ENCODE results near the gene PLCG2. TPM values are rescaled to one million over a fixed set of nuclear protein-coding genes. Genes with fewer than 3 reads are reported as not detected.
"Not testable (repeated sequence)": the region's sequence is repeated elsewhere in the genome, so short reads cannot be mapped to it uniquely, and the experiment has no call there.

The PLCG2 gene
- total RNA-seq, 4 donors from 2014 or later: 30.5 to 243 (median 56.2) TPM

DNA sequence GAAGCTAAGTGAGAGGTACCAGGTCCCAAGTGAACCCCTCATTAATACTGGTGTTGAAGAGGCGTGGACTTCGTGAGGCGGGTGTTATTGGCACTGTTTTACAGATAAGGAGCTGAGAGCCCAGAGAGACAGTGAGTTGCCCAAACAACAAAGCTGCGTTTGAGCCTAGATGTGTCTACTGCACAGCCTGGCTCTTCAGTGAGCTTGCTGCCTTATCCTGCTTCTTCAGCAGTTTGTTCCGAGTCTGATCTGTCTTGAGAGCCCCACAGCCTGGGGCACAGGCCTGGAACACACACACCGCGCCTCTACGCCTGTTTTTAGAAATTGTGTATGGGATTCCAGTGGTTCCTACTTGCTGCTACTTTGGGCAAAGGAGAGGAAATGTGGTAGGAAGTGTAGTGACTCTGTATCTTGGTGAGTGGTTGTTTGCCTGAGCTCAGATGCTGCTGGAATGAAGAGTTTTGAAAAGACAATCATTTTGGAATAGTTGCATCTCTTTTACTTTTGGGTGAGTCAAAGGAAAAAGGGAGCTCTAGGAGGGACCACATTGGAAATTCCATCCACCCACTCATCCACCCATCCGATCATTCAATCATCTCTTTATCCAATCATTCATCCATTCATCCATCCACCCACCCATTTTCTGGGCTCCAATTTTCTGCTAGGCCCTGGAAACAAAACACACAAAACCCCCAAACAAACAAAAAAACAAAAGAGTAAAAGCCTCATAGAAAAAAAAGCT lies 22.3 kb upstream of the PLCG2 start:
- peaks cover 0 to 12% (median 7%) of the 10 kb centered on the region in 4 donors for H3K4me1 ChIP-seq
- no peak for DNase-seq
- H3K4me3 ChIP-seq: no peak overlapping the region
- no peaks in the 10 kb centered on the region for H3K9me3 ChIP-seq
- H3K36me3 ChIP-seq: no peaks in the 10 kb centered on the region
- H3K27me3 ChIP-seq: no peaks in the 10 kb centered on the region
- no peak overlapping the region for H3K27ac ChIP-seq
- no peak for TF ChIP-seq POLR2A (IDR thresholded peaks at IDR 0.05)
- TF ChIP-seq, protein P1, sequence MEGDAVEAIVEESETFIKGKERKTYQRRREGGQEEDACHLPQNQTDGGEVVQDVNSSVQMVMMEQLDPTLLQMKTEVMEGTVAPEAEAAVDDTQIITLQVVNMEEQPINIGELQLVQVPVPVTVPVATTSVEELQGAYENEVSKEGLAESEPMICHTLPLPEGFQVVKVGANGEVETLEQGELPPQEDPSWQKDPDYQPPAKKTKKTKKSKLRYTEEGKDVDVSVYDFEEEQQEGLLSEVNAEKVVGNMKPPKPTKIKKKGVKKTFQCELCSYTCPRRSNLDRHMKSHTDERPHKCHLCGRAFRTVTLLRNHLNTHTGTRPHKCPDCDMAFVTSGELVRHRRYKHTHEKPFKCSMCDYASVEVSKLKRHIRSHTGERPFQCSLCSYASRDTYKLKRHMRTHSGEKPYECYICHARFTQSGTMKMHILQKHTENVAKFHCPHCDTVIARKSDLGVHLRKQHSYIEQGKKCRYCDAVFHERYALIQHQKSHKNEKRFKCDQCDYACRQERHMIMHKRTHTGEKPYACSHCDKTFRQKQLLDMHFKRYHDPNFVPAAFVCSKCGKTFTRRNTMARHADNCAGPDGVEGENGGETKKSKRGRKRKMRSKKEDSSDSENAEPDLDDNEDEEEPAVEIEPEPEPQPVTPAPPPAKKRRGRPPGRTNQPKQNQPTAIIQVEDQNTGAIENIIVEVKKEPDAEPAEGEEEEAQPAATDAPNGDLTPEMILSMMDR (IDR thresholded peaks at IDR 0.05): no peak

DNA sequence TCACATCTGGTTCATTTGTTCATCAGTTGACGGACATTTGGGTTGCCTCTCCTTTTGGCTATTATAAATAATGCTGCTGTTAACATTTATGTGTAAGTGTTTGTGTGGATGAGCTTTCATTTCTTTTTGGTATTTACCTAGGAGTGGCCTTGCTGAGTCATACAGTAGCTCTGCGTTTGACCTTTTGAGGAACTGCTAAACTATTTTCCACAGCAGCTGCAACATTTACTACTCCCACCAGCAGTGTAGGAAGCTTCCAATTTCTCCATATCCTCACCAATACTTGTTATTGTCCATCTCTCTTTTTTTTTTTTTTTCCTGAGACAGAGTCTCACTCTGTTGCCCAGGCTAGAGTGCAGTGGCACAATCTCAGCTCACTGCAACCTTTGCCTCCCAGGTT lies 20.7 kb upstream of the PLCG2 start:
- Histone ChIP-seq H3K9me3 (no peaks in the 10 kb centered on the region), H3K4me3 (no peak overlapping the region), H3K4me1 (peaks cover 0 to 3% (median 0%) of the 10 kb centered on the region in 4 donors), H3K27me3 (no peaks in the 10 kb centered on the region), H3K36me3 (no peaks in the 10 kb centered on the region), H3K27ac (no peak overlapping the region)
- no peak for DNase-seq
- TF ChIP-seq, protein P1 (IDR thresholded peaks at IDR 0.05): no peak
- no peak for TF ChIP-seq POLR2A (IDR thresholded peaks at IDR 0.05)

DNA sequence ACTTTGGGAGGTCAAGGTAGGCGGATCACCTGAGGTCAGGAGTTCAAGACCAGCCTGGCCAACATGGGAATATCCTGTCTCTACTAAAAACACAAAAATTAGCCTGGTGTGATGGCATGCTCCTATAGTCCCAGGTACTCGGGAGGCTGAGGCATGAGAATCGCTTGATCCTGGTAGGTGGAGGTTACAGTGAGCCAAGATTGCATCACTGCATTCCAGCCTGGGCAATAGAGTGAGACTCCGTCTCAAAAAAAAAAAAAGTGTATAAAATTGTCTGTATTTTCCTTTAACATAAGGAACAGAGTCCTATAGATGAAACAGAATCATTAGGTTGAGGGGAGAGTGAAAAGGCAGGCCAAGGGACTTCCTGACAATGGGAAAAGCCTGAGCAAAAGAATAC lies 16.8 kb upstream of the PLCG2 start:
- H3K9me3 ChIP-seq, H3K27ac ChIP-seq, H3K4me3 ChIP-seq, H3K36me3 ChIP-seq, H3K4me1 ChIP-seq, H3K27me3 ChIP-seq, DNase-seq: not testable (repeated sequence)

DNA sequence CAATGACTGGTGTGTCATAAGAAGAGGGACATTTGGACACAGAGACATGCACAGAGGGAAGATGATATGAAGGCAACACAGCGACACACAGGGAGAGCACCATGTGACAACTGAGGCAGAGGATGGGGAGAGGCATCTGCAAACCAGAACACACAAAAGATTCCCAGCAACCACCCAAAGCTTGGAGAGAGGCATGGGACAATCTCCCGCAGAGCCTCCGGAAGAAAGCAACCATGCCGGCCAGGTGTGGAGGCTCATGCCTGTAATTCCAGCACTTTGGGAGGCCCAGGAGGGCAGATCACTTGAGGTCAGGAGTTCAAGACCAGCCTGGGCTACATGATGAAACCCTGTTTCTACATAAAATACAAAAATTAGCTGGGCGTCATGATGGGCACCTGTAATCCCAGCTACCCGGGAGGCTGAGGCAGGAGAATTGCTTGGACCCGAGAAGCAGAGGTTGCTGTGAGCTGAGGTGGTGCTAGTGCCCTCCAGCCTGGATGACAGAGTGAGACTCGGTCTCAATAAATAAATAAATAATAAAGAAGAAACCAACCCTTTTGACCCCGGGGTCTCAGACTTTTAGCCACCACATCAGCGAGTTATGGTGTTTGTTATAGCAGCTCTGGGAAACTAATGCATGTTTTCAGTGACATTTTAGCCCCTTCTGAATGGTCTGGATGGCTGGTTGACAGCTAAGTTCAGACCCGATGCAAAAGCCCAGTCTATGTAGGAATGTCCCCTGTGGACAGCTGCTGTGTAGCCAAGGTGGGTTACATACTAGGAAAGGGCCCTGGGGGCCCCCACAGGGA lies 13.8 kb upstream of the PLCG2 start:
- H3K27ac ChIP-seq: no peak overlapping the region
- H3K36me3 ChIP-seq: no peaks in the 10 kb centered on the region
- no peaks in the 10 kb centered on the region for H3K27me3 ChIP-seq
- peaks cover 0 to 5% (median 0%) of the 10 kb centered on the region in 4 donors for H3K4me1 ChIP-seq
- H3K4me3 ChIP-seq: no peak overlapping the region
- H3K9me3 ChIP-seq: no peaks in the 10 kb centered on the region
- TF ChIP-seq, protein P1 (IDR thresholded peaks at IDR 0.05): no peak
- no peak for TF ChIP-seq POLR2A (IDR thresholded peaks at IDR 0.05)
- DNase-seq: no peak

DNA sequence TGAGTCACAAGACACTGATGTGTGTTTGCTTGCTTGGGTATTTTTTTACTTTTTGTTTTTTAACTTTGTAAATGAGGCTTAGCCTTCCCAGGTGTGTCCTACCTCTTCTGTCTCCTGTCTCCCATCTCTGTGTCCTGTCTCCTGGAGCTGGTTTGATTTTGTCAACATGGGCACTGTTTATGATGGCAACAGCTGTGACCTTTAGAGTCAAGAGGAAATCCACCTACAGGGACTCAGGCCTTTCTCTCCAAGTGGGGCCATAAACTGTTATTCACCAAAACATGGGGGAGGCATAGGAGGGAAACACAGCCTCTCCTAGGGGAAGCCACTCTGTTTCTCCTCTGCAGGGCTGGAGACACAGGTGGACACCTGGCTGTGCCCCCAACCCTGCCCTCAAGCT lies 13.1 kb upstream of the PLCG2 start:
- Histone ChIP-seq H3K27me3 (no peaks in the 10 kb centered on the region), H3K4me1 (peaks cover 0 to 5% (median 0%) of the 10 kb centered on the region in 4 donors), H3K4me3 (no peak overlapping the region), H3K9me3 (no peaks in the 10 kb centered on the region), H3K36me3 (no peaks in the 10 kb centered on the region), H3K27ac (no peak overlapping the region)
- no peak for DNase-seq
- TF ChIP-seq, protein P1 (IDR thresholded peaks at IDR 0.05): no peak
- TF ChIP-seq POLR2A (IDR thresholded peaks at IDR 0.05): no peak

DNA sequence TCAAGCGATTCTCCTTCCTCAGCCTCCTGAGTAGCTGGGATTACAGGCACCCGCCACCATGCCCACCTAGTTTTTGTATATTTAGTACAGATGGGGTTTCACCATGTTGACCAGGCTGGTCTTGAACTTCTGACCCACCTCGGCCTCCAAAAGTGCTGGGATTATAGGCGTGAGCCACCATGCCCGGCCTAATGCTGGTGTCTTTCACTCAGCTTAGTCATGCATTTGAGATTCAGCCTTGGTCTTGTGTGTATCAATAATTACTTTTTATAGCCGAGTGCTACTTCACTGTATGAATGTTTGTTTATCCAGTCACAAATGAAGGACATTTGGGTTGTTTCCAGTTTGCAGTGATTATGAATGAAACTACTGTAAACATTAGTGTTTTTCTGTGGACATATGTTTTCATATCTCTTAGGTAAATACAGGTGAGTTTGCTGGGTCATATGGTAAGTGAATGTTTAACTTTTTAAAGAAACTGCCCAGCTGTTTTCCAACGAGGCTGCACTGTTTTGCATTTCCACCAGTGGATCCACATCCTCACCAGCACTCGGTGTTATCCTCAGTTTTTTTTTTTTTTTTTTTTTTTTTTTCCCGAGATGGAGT lies 11.0 kb upstream of the PLCG2 start:
- no peak for DNase-seq
- Histone ChIP-seq H3K4me1 (peaks cover 0 to 5% (median under 1%) of the 10 kb centered on the region in 4 donors), H3K27ac (peak overlapping the region in 1 of 4 donors; percentile 21), H3K36me3 (no peaks in the 10 kb centered on the region), H3K27me3 (no peaks in the 10 kb centered on the region), H3K4me3 (no peak overlapping the region), H3K9me3 (no peaks in the 10 kb centered on the region)
- TF ChIP-seq, protein P1 (IDR thresholded peaks at IDR 0.05): peak in 1 of 6 experiments; percentile 12
- no peak for TF ChIP-seq POLR2A (IDR thresholded peaks at IDR 0.05)

Measured in Peyer's patch (tissue), 4 donors.